RWPE1 (cell line): Measurements from ENCODE around the gene MOB3A.
A peak's percentile ranks its signal among the peaks of the same experiment; 100 is the strongest.

Experiments
- CTCF ChIA-PET: fragments of 350-600 bp; sonication (Branson Sonifier 250); formaldehyde crosslinking; extraction: SDS; loops from one replicate; lab custom pipeline; 2021; lab: Yijun Ruan, JAX
- POLR2A ChIA-PET: fragments of 400-600 bp; formaldehyde crosslinking; extraction: SDS; loops from one replicate; lab custom pipeline; 2020; ENCODE audit warnings: antibody characterized with exemption; ENCODE audit not compliant: low non-redundant PET; lab: Yijun Ruan, JAX
- DNase-seq: peaks from one replicate; pipeline ENCODE4 v3.0.0; 2012; ENCODE audit warnings: low spot score
- H3K27ac ChIP-seq: fragments of 450-650 bp; 2 replicates; pipeline ENCODE4 v1.5.1; 2017
- TF ChIP-seq, protein P1 (sequence below): fragments of 450-650 bp; conservative IDR thresholded peaks from 2 replicates; pipeline ENCODE4 v1.5.1; 2017; ENCODE audit warnings: low read depth, mild to moderate bottlenecking

MOB3A gene

GRCh38 chr19:2109046-2109864 lies 13.1 kb upstream of the MOB3A start:
- peak overlapping the region; percentile 32 for H3K27ac ChIP-seq
- TF ChIP-seq, protein P1, sequence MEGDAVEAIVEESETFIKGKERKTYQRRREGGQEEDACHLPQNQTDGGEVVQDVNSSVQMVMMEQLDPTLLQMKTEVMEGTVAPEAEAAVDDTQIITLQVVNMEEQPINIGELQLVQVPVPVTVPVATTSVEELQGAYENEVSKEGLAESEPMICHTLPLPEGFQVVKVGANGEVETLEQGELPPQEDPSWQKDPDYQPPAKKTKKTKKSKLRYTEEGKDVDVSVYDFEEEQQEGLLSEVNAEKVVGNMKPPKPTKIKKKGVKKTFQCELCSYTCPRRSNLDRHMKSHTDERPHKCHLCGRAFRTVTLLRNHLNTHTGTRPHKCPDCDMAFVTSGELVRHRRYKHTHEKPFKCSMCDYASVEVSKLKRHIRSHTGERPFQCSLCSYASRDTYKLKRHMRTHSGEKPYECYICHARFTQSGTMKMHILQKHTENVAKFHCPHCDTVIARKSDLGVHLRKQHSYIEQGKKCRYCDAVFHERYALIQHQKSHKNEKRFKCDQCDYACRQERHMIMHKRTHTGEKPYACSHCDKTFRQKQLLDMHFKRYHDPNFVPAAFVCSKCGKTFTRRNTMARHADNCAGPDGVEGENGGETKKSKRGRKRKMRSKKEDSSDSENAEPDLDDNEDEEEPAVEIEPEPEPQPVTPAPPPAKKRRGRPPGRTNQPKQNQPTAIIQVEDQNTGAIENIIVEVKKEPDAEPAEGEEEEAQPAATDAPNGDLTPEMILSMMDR, result no peak
- DNase-seq, result no peak
- POLR2A ChIA-PET, result no interaction called here
- CTCF ChIA-PET, result interaction anchor here (0.6 kb wide), 1 partner anchor 157 kb away, joined by 3 read pairs; no protein-coding TSS in a partner anchor

DNA sequence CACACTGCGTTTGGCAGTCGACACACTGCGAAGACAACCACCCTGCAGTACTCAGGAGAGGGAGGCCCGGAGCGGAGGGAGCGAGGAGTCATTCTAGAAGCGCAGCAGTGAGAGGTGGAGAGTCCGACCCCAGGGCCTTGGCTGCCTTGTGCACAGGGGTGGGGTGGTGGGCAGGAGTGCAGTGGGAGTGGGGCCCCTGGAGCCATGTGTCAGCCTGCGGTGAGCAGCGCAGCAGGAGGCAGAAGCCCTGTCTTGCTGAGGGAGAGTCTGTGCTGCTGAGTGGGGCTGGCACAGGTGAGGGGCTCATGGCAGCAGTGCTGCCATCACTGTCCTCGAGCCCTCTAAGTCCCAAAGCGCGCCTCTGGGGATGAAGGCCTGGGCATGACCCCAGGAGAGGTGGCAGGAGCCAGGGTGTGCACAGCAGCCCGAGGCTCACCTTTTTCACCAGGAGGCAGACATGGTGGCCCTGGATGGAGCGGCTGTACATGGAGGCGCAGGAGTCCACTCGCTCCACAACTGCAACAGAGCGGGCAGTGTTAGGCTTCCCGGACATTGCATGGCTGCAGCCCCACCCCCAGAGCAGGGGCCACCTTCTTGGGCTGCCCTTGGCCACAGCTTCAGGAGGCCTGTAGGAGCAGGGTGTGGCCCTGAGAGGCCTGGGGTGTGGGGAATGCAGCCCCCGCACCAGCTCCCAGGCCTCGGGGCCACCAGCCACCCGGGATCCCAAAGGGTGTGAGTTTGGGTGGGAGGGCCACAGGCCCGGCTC lies 12.3 kb upstream of the MOB3A start:
- DNase-seq, result no peak
- POLR2A ChIA-PET, result no interaction called here
- CTCF ChIA-PET, result no interaction called here
- TF ChIP-seq, protein P1, result no peak
- peak overlapping the region; percentile 32 for H3K27ac ChIP-seq

DNA sequence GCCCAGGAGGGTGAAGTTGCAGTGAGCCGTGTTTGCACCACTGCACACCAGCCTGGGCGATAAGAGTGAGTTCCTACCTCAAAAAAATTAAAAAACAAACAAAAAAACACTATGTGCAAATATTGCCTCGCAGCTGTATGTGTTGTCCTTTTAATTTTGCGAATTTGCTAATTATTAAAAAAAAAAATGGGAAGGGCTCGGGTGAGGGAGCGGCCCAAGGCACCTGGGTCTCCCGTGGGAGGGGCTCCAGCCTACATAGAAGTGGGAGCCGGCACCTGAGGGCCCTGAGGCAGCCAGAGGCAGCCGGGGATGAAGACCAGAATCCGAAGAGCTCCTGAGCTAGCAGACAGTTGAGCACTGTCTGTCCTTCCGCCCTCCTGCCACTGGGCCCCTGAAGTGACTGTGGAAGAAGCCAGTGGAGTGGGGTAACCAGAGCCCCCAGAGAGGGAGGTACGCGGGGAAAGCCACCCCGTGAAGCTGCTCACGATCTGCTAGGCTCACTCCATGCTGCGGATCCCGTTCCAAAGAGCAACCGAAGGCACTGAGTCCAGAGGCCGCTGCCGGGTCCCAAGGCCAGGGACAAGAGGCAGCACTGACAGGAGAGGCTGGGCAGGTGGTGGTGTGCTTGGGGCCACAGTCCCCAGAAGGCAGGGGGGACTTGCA lies 7.0 kb upstream of the MOB3A start:
- CTCF ChIA-PET, result interaction anchor here (0.6 kb wide), 1 partner anchor 217 kb away, joined by 4 read pairs; no protein-coding TSS in a partner anchor

DNA sequence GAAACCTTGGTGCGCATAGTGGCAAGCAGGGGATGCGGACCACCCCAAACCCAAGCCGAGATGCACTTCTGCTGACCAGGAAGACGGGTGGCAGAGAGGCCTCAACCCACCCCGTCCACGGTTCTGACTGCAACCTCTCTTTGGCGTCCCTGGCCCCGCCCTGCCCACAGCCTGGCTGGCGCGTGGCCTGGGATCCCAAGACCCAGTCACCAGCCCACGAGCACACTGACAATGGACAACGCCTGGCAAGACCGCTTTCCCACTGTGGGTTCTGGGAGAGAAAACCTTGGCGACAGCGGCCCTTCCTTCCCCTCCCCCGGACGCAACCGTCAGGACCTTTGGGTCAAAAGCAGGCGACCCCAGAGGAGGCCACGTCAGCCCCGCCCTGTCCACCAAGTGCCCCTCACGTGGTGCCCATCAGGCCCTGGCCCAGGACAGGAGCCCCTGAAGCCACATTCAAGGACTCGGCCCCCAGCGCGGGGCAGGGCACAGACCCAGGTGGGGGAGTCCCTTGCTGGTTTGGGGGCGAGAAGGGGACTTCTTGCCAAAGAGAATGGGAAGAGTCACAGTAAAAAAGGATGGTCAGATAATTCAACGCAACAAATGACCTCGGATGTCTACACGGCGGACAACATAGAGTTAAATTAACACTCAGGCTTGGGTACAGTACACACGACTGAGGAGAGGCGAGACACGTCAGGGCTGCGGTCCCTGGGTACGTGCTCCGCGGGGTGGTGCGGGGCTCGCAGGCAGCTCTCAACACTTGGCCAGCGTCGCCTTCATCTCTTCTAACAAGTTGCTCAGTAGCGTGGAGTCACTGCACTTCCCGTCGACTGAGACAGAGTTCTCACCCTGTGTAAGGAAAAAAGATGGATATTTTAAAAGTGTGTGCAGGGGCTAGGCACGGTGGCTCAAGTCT lies 5.5 kb upstream of the MOB3A start:
- peak overlapping the region; percentile 19 for H3K27ac ChIP-seq
- CTCF ChIA-PET, result no interaction called here
- TF ChIP-seq, protein P1, result no peak
- POLR2A ChIA-PET, result no interaction called here
- DNase-seq, result no peak

More for the DNA sequence above, 7.0 kb upstream of the MOB3A start:
- no peak for DNase-seq
- peak overlapping the region; percentile 19 for H3K27ac ChIP-seq
- TF ChIP-seq, protein P1, result no peak
- POLR2A ChIA-PET, result no interaction called here

DNA sequence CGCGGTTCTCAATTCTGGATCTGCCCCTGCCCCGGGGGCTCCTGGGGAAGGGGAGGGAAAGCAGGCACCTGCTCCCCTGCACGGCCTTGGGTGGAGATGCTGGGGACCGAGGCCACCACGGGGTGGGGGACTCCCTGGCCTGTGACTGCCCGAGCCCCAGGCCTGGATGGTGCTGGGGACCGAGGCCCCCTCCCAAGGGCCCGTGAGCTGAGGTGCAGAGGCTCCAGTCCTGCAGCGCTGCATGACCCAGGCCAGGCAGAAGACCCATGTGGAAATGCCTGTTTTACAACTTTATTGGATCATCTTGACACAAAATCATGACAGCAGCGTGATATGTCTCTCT lies 4.6 kb upstream of the MOB3A start:
- CTCF ChIA-PET, result no interaction called here
- POLR2A ChIA-PET, result no interaction called here
- TF ChIP-seq, protein P1, result no peak
- DNase-seq, result no peak
- H3K27ac ChIP-seq, result peak overlapping the region; percentile 6; the same call in 1 of the 2 replicates
